Measurements from ENCODE around the gene ITPK1. TPM values are rescaled to one million over a fixed set of nuclear protein-coding genes. Genes with fewer than 3 reads are reported as not detected.

Gene ITPK1
- total RNA-seq, 1 donor = 25.0 TPM

DNA sequence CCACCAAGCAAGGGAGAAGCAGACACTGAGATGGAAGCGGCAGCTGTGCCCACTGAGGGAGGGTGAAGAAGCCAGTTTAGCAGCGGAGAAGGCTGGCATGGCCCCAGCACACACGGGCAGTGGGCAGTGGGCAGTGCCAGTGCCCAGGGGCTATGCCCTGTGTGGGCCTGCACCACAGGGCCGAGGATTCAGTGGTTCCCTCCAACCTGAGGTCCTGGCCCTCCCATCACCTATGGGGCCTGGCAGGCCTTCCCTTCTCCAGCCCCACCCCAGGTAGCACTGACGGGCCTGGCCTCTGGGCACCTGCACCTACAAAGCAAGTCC, 81.1 kb downstream of the ITPK1 start:
- no peak for DNase-seq (ENCODE audit: insufficient read length, low spot score, missing footprints)
- H3K79me2 ChIP-seq (ENCODE audit: insufficient read depth, low read length) = no peaks in the 10 kb centered on the region
- H3K27ac ChIP-seq (ENCODE audit: low read depth, low read length) = no peak overlapping the region
- no peaks in the 10 kb centered on the region for H3K27me3 ChIP-seq (ENCODE audit: insufficient read depth, low read length)
- no peak overlapping the region for H3K4me3 ChIP-seq (ENCODE audit: insufficient read depth, low read length)
- H3K9me3 ChIP-seq (ENCODE audit: low read depth, low read length) = no peaks in the 10 kb centered on the region
- H3K4me1 ChIP-seq (ENCODE audit: insufficient read depth, low read length) = peaks cover 24% of the 10 kb centered on the region
- no peak overlapping the region for H2AFZ ChIP-seq (ENCODE audit: low read length)
- peaks cover 4% of the 10 kb centered on the region for H4K20me1 ChIP-seq (ENCODE audit: insufficient read depth, low read length)
- H3K36me3 ChIP-seq (ENCODE audit: insufficient read depth, low read length) = no peaks in the 10 kb centered on the region
- TF ChIP-seq, protein P1, sequence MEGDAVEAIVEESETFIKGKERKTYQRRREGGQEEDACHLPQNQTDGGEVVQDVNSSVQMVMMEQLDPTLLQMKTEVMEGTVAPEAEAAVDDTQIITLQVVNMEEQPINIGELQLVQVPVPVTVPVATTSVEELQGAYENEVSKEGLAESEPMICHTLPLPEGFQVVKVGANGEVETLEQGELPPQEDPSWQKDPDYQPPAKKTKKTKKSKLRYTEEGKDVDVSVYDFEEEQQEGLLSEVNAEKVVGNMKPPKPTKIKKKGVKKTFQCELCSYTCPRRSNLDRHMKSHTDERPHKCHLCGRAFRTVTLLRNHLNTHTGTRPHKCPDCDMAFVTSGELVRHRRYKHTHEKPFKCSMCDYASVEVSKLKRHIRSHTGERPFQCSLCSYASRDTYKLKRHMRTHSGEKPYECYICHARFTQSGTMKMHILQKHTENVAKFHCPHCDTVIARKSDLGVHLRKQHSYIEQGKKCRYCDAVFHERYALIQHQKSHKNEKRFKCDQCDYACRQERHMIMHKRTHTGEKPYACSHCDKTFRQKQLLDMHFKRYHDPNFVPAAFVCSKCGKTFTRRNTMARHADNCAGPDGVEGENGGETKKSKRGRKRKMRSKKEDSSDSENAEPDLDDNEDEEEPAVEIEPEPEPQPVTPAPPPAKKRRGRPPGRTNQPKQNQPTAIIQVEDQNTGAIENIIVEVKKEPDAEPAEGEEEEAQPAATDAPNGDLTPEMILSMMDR (IDR thresholded peaks at IDR 0.05; ENCODE audit: extremely low read depth, low read depth, low read length) = no peak
- H3K4me2 ChIP-seq (ENCODE audit: insufficient read depth, low read length) = no peak overlapping the region

DNA sequence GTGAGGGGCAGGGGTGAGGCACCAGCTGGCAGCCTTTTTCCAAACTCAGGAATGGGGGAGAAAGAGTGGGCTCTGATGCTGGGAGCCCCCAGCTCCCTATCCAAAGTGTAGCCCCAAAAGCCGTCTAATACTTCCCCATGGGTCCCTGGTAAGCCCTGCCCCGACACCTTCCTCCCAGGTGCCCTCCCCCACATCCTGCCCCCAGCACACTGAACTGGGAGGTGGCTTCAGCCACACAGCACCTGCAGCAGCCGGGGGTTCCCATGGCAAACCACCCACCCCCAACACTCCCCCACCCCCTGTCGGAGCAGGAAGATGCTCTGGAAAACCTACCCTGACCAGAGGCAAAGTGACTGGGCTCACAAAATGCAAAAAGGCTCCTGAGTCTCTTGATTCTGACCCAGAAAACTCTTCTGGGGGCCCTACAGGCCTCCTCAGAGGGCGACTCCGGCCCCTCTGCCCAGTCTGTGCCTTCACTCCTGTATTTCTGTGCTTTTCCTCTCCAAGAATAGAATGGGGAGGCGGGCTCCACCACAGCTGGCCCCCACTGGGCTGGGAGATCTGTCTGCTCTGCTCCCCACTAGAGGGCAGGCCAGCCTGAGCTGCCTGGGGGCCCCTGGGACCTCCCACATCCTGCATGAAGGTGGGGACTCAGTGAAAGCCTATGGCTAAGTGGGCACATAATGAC, 81.6 kb downstream of the ITPK1 start:
- peak; percentile 89 for DNase-seq (ENCODE audit: insufficient read length, low spot score, missing footprints)
- Histone ChIP-seq H3K27ac (ENCODE audit: low read depth, low read length) (no peak overlapping the region), H3K4me2 (ENCODE audit: insufficient read depth, low read length) (no peak overlapping the region), H2AFZ (ENCODE audit: low read length) (no peak overlapping the region), H3K4me1 (ENCODE audit: insufficient read depth, low read length) (peaks cover 26% of the 10 kb centered on the region), H3K79me2 (ENCODE audit: insufficient read depth, low read length) (no peaks in the 10 kb centered on the region), H3K27me3 (ENCODE audit: insufficient read depth, low read length) (no peaks in the 10 kb centered on the region), H3K4me3 (ENCODE audit: insufficient read depth, low read length) (no peak overlapping the region), H3K9me3 (ENCODE audit: low read depth, low read length) (no peaks in the 10 kb centered on the region), H3K36me3 (ENCODE audit: insufficient read depth, low read length) (no peaks in the 10 kb centered on the region), H4K20me1 (ENCODE audit: insufficient read depth, low read length) (peaks cover 4% of the 10 kb centered on the region)
- TF ChIP-seq, protein P1 (IDR thresholded peaks at IDR 0.05; ENCODE audit: extremely low read depth, low read depth, low read length) = peak; percentile 51

DNA sequence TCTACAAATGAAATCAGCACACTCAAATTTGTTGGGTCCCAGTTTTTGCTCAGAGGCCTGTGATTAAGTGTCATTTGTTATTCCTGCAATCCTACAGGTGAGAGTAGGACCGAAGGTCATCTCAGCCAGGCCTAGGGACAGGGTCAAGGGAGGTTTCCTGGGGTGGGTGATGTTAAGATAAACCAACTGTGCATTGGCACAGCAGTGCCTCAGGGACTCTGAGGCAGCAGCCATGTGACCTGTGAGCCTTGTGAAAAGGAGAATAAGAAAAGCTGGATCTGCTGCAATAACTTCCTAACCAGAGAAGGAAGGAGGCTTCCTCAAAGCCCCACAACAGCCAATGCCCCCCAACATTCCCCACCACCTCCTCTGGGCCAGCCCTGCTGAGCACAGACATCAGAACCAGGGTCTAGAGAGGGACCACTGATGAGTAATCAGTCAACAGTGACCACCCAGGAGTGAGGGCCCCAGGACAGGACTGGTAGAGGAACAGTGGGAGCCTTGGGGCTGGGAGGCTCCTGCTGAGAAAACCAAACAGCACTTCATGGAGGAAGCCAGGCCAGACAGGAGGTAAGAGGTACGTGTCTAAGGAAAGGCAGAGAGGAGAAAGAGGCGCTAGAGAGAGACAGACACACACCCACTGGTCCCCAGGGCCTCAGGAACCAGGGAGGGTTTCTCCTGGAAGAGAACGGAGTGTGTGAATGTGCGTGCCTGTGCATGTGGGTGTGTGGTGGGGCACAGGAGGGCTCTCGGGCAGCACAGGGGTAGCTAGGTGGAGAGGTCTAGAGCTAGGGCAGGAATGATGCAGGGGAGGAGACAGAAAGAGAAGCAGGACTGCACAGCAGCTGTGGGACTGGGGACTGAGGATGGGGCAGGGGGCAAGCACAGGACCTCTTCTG, 82.4 kb downstream of the ITPK1 start:
- Histone ChIP-seq H3K4me3 (ENCODE audit: insufficient read depth, low read length) (no peak overlapping the region), H3K36me3 (ENCODE audit: insufficient read depth, low read length) (no peaks in the 10 kb centered on the region), H3K79me2 (ENCODE audit: insufficient read depth, low read length) (no peaks in the 10 kb centered on the region), H3K27me3 (ENCODE audit: insufficient read depth, low read length) (no peaks in the 10 kb centered on the region), H4K20me1 (ENCODE audit: insufficient read depth, low read length) (peaks cover 8% of the 10 kb centered on the region), H3K4me1 (ENCODE audit: insufficient read depth, low read length) (peaks cover 26% of the 10 kb centered on the region), H3K9me3 (ENCODE audit: low read depth, low read length) (no peaks in the 10 kb centered on the region), H2AFZ (ENCODE audit: low read length) (no peak overlapping the region), H3K4me2 (ENCODE audit: insufficient read depth, low read length) (no peak overlapping the region), H3K27ac (ENCODE audit: low read depth, low read length) (no peak overlapping the region)
- TF ChIP-seq, protein P1 (IDR thresholded peaks at IDR 0.05; ENCODE audit: extremely low read depth, low read depth, low read length) = no peak
- DNase-seq (ENCODE audit: insufficient read length, low spot score, missing footprints) = peak; percentile 84

DNA sequence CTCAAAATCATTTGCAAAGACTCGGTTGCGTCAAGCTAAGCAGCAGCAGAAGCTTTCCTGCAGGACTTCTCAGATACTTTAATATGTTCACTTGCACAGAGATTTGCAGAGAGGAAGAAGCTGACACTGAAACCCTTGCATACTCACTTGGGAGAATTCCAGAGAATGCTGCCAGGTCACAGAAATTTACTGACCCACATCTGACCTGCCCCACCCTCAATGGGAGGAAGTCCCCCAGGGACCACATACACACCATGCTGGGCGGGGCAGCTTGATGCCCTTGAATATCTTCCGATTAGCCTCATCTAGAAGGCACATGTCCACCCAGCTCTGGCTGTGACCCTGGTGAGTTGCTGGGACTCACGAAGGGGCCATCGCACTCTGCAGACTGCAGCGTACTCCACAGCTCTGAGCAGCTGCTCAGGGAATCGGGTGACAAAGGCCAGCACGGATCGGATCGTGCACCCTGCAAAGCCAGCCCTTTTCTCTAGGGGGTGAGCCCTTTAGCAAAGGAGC, 83.2 kb downstream of the ITPK1 start:
- TF ChIP-seq, protein P1 (IDR thresholded peaks at IDR 0.05; ENCODE audit: extremely low read depth, low read depth, low read length) = no peak
- no peaks in the 10 kb centered on the region for H3K27me3 ChIP-seq (ENCODE audit: insufficient read depth, low read length)
- DNase-seq (ENCODE audit: insufficient read length, low spot score, missing footprints) = peak; percentile 88
- H4K20me1 ChIP-seq (ENCODE audit: insufficient read depth, low read length) = peaks cover 13% of the 10 kb centered on the region
- H3K4me3 ChIP-seq (ENCODE audit: insufficient read depth, low read length) = no peak overlapping the region
- no peaks in the 10 kb centered on the region for H3K9me3 ChIP-seq (ENCODE audit: low read depth, low read length)
- peaks cover 26% of the 10 kb centered on the region for H3K4me1 ChIP-seq (ENCODE audit: insufficient read depth, low read length)
- H3K27ac ChIP-seq (ENCODE audit: low read depth, low read length) = no peak overlapping the region
- no peak overlapping the region for H3K4me2 ChIP-seq (ENCODE audit: insufficient read depth, low read length)
- H2AFZ ChIP-seq (ENCODE audit: low read length) = no peak overlapping the region
- H3K36me3 ChIP-seq (ENCODE audit: insufficient read depth, low read length) = no peaks in the 10 kb centered on the region
- H3K79me2 ChIP-seq (ENCODE audit: insufficient read depth, low read length) = no peaks in the 10 kb centered on the region

Data from osteoblast (primary cell).